ENCODE data around the gene PUM1. TPM values are rescaled to one million over a fixed set of nuclear protein-coding genes. Genes with fewer than 3 reads are reported as not detected.

Gene PUM1
- total RNA-seq, 2 experiments from 2014 or later: 112 to 113 TPM

DNA sequence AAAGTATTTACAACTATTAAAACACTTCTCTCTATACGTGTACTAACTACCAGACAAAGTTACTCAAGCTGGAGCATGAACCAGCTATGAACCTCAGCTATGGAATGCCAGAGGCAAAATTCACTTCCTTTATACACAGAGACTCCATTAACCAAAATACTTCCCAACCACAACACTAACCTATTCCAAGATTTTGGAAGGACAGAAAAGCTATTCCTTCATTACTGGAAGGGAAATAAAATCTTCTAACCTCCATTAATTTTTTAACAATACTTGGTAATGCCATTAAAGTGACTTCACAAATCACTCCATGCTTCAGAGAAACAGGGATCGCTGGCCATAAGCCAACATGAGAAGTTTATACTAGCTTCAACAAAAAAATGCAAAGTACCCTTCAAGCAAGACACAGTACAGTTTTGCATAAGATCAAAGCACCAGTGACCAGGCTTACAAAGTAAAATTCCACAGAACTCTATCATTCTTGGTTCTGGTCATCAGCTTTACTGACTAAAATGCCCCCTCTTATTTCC, 58.0 kb downstream of the PUM1 start:
- no peaks in the 10 kb centered on the region for H3K9me3 Mint-ChIP-seq (ENCODE audit: low read depth)
- peaks cover 44% of the 10 kb centered on the region for H3K36me3 Mint-ChIP-seq
- H3K4me1 Mint-ChIP-seq: peaks cover 56% of the 10 kb centered on the region
- DNase-seq (no peak), ATAC-seq (no peak)
- H3K4me3 Mint-ChIP-seq: no peak overlapping the region
- CTCF ChIA-PET: interaction anchor here (1.5 to 1.6 kb wide), 2 partner anchors 13 to 26 kb away, joined by 3 to 5 read pairs; no protein-coding TSS in a partner anchor
- H3K27ac Mint-ChIP-seq: peak overlapping the region; percentile 18
- no peaks in the 10 kb centered on the region for H3K27me3 Mint-ChIP-seq

DNA sequence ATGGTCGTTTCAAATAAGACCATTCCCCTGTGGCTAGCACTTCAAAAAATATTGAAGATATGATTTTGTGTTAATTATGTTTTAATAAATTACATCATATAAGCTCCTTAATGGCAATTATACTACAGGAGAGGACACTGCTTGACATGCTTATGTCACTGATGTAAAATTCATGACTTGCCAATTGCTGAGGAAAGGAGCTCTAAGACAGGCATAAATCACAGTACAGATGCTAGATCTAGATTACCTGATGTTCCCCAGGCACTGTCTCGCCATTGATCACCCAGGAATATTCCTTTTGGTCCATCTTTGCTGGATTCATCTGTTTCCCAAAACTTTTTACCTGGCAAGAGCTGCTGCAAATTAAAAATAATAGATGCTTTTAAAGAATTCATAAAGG, 58.8 kb downstream of the PUM1 start:
- H3K27ac Mint-ChIP-seq: no peak overlapping the region
- H3K9me3 Mint-ChIP-seq (ENCODE audit: low read depth): no peaks in the 10 kb centered on the region
- peaks cover 50% of the 10 kb centered on the region for H3K4me1 Mint-ChIP-seq
- DNase-seq: no peak
- H3K27me3 Mint-ChIP-seq: no peaks in the 10 kb centered on the region
- no peak for ATAC-seq
- CTCF ChIA-PET: interaction anchor here (1.4 to 1.6 kb wide), 3 partner anchors 12 to 205 kb away, joined by 3 to 5 read pairs (median 3); no protein-coding TSS in a partner anchor
- no peak overlapping the region for H3K4me3 Mint-ChIP-seq
- peaks cover 45% of the 10 kb centered on the region for H3K36me3 Mint-ChIP-seq

DNA sequence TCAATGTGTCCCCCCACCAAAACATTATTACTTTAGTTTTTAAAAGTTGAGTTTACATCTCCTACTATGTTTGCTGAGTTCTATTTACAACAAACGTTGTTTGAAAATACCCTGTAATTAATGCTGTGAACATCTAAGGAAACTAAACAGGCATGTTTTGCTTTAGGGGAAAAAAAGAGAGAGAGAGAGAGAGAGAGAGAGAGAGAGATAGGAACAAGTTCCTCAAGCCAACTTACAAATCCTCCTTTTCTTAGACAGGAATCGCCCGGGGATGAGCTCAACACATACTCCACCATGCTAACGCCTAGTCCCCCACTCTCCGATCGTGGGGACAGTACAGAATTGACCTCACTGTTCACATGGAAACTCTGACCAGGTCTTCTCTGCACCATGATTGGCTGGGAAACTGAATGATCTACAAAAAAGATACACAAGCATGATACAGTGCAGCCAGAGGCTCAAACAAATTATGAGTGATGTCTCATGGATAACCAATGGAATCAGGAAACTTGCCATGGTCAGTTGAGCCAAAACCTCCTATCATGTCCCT, 59.8 kb downstream of the PUM1 start:
- ATAC-seq: no peak
- H3K36me3 Mint-ChIP-seq: peaks cover 50% of the 10 kb centered on the region
- H3K4me3 Mint-ChIP-seq: no peak overlapping the region
- peaks cover 43% of the 10 kb centered on the region for H3K4me1 Mint-ChIP-seq
- H3K27ac Mint-ChIP-seq: no peak overlapping the region
- H3K27me3 Mint-ChIP-seq: no peaks in the 10 kb centered on the region
- no peak for DNase-seq
- H3K9me3 Mint-ChIP-seq (ENCODE audit: low read depth): no peaks in the 10 kb centered on the region
- CTCF ChIA-PET: interaction anchor here (1.4 kb wide), 1 partner anchor 204 kb away, joined by 3 read pairs; no protein-coding TSS in a partner anchor

DNA sequence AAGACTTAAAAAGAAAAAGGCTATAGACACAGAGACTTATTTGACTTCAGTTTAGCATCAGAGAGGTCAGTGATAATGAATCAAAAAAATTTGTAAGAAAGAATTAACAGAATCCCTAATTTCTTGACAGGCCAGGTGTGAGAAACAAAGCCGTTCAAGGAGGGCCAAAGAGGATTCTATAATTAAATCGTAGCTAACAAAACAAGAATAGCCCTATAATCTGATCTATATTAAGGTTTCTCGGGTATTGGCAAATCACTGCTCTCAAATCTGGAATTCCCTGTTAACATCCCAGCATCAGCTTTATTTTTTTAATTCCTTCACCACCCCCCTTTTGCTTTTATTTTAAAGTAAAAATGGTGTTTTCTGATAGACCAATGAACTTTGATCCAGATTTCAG, 60.3 kb downstream of the PUM1 start:
- Mint-ChIP-seq H3K9me3 (ENCODE audit: low read depth) (no peaks in the 10 kb centered on the region), H3K27ac (no peak overlapping the region), H3K27me3 (no peaks in the 10 kb centered on the region), H3K4me1 (peaks cover 39% of the 10 kb centered on the region), H3K36me3 (peaks cover 55% of the 10 kb centered on the region), H3K4me3 (no peak overlapping the region)
- ATAC-seq (no peak), DNase-seq (no peak)
- CTCF ChIA-PET: no interaction called here

DNA sequence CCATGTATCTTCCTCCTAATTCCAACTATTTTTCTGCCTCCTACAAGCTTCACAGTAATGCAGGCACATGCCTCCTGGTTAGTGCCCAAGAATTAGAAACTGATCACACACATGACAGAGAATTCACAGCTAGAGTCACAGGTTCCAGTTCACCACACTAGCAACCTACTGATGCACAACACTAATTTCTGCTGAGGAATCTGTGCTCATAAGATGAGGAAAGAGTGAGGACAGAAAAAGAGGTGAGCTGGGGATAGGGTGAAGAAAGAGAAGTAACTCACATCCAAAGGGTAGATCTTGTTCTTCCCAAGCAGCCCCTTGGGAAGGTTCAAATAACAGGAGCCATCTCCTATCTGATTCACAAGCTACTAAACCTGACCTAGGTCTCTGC, 61.3 kb downstream of the PUM1 start:
- peaks cover 33% of the 10 kb centered on the region for H3K4me1 Mint-ChIP-seq
- ATAC-seq (no peak), DNase-seq (no peak)
- no peak overlapping the region for H3K4me3 Mint-ChIP-seq
- CTCF ChIA-PET: no interaction called here
- peaks cover 59% of the 10 kb centered on the region for H3K36me3 Mint-ChIP-seq
- H3K27ac Mint-ChIP-seq: peak overlapping the region; percentile 55
- no peaks in the 10 kb centered on the region for H3K9me3 Mint-ChIP-seq (ENCODE audit: low read depth)
- H3K27me3 Mint-ChIP-seq: no peaks in the 10 kb centered on the region

DNA sequence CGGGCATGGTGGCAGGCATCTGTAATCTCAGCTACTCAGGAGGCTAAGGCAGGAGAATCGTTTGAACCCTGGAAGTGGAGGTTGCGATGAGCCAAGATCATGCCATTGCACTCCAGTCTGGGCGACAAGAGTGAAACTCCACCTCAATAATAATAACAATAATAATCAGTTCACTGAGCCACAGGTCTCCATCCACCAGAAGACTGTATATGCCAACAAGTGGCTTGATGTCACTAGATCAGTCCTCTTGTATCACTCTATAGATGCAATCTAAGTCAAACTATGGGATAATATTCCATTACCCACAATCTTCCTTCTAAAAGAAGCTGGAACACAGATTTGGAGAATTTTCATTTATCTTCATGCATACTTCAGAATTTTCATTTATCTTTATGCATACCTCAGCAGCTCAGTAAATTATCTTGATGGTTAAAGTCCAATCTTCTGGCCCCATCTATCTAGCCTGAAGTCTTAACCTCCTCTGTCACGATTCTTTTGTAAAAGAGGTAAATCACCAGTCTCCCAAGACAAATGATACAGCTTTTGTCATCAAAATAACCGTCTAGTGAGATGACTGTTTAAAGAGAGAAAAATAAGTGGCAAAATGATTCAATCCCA, 61.8 kb downstream of the PUM1 start:
- Mint-ChIP-seq H3K4me3 (no peak overlapping the region), H3K9me3 (ENCODE audit: low read depth) (no peaks in the 10 kb centered on the region), H3K4me1 (peaks cover 33% of the 10 kb centered on the region), H3K36me3 (peaks cover 61% of the 10 kb centered on the region), H3K27ac (no peak overlapping the region), H3K27me3 (no peaks in the 10 kb centered on the region)
- no peak for DNase-seq
- no peak for ATAC-seq
- CTCF ChIA-PET: no interaction called here

DNA sequence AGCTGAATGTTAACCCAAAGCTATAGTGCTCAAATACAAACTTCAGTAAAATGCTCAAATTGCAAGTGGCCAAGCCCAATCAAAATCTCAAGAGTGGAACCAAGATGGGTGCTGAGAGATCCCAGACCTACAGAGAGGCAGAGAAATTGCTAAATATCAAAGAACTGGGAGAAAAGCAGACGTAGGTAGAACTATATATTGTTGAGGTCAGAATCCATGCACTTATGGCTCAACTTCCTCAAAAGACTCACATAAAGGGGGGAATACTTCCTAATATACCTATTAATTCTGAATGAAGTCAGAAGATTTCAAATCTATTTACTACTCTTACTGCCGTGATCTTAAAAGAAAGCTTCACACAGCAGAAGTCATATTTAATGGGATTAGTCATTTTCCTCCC, 65.2 kb downstream of the PUM1 start:
- no peak for ATAC-seq
- CTCF ChIA-PET: no interaction called here
- Mint-ChIP-seq H3K27me3 (no peaks in the 10 kb centered on the region), H3K27ac (no peak overlapping the region), H3K9me3 (ENCODE audit: low read depth) (no peaks in the 10 kb centered on the region), H3K4me1 (peaks cover 36% of the 10 kb centered on the region), H3K4me3 (no peak overlapping the region), H3K36me3 (peaks cover 62% of the 10 kb centered on the region)
- no peak for DNase-seq

DNA sequence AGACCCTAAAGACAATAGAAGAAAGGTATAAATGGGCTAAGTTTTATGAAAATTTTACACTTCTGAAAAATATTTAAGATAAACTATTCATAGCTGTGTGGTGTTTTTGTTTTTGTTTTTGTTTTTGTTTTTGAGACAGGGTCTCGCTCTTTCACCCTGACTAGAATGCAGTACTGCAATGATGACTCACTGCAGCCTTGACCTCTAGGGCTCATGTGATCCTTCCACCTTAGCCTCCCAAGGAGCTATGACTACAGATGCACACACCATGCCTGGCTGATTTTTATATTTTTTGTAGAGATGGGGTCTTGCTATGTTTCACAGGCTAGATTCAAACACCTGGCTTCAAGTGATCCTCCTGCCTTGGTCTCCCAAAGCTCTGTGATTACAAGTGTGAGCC, 66.6 kb downstream of the PUM1 start:
- no peak for DNase-seq
- Mint-ChIP-seq H3K27me3 (no peaks in the 10 kb centered on the region), H3K4me1 (peaks cover 35% of the 10 kb centered on the region), H3K36me3 (peaks cover 57% of the 10 kb centered on the region), H3K4me3 (no peak overlapping the region), H3K9me3 (ENCODE audit: low read depth) (no peaks in the 10 kb centered on the region), H3K27ac (peak overlapping the region; percentile 56)
- ATAC-seq: no peak
- CTCF ChIA-PET: interaction anchor here (1.0 kb wide), 1 partner anchor 70 kb away, joined by 3 read pairs; no protein-coding TSS in a partner anchor

DNA sequence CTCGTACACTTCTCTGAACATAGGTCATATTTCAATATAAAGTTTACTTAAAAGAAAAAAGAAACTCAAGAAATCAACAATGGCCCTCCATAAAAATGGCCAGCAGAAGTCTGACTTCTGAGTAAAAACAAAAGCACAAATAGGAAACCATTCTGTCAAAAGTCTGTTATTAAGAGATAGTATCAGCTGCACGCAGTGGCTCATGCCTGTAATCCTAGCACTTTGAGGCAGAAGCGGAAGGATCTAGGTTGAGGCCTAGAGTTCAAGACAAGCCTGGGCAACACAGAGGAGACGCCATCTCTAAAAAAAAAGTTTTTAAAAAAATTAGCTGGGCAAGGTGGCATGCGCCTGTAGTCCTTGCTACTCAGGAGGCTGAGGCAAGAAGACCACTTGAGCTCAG, 67.3 kb downstream of the PUM1 start:
- no peaks in the 10 kb centered on the region for H3K27me3 Mint-ChIP-seq
- H3K4me3 Mint-ChIP-seq: no peak overlapping the region
- H3K4me1 Mint-ChIP-seq: peaks cover 36% of the 10 kb centered on the region
- CTCF ChIA-PET: interaction anchor here (1.0 kb wide), 1 partner anchor 69 kb away, joined by 3 read pairs; no protein-coding TSS in a partner anchor
- H3K36me3 Mint-ChIP-seq: peaks cover 56% of the 10 kb centered on the region
- no peaks in the 10 kb centered on the region for H3K9me3 Mint-ChIP-seq (ENCODE audit: low read depth)
- ATAC-seq (no peak), DNase-seq (no peak)
- H3K27ac Mint-ChIP-seq: peak overlapping the region; percentile 56

DNA sequence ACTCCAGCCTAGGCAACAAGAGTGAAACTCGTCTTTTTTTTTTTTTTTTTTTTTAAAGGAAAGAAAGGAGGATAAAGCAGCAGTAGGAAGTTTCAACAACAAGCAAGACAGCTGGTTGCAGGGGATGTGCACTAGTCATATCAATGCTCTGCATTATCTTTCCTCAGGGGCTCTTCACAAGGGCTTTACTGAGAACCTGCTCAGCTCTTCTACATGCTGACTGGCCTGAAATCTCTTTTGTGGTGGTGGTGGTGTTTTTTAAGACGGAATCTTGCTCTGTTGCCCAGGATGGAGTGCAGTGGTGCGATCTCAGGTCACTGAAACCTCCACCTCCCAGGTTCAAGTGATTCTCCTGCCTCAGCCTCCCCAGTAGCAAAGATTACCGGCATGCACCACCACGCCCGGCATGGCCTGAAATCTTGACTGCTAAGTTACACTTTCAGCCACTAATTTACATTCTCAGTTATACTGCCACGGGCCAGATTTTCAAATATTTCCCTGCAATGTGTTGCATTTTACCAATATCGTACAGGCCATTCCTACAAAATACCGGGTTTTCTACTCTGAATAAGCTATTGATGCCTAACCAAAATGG, 68.0 kb downstream of the PUM1 start:
- no peaks in the 10 kb centered on the region for H3K27me3 Mint-ChIP-seq
- ATAC-seq: no peak
- no peak for DNase-seq
- H3K36me3 Mint-ChIP-seq: peaks cover 57% of the 10 kb centered on the region
- H3K4me3 Mint-ChIP-seq: no peak overlapping the region
- H3K9me3 Mint-ChIP-seq (ENCODE audit: low read depth): no peaks in the 10 kb centered on the region
- CTCF ChIA-PET: interaction anchor here (0.7 to 0.8 kb wide), 2 partner anchors 14 to 1464 kb away, joined by 3 read pairs; no protein-coding TSS in a partner anchor
- no peak overlapping the region for H3K27ac Mint-ChIP-seq
- peaks cover 35% of the 10 kb centered on the region for H3K4me1 Mint-ChIP-seq

DNA sequence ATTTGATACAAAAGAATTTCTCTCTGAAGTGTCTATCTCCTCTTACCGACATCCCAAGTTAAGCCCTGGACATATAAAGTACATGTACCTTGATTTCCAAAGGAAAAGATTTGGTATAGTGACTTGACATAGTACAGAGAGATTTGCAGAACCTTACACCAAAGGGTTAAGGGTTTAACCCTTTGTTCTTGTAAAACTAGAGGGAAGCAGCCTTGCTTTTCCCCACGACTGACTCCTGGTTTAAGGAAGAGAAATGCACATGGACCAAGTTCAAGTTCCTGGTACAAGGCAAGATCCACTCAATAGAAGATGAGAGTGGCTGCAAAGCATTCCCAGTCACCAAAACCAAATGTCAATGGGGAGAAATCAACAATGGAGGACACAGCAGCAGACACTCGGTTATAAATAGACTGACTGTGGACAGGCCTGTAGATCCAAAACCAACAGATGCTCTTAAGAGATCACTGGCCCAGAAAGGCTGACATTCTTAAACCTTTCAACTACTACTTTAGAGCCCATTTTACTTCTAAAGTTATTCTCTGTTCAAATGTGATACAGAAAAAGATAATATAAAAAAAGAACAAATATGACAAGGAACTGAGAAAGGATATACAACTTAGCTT, 69.4 kb downstream of the PUM1 start:
- DNase-seq (no peak), ATAC-seq (no peak)
- no peak overlapping the region for H3K4me3 Mint-ChIP-seq
- no peaks in the 10 kb centered on the region for H3K9me3 Mint-ChIP-seq (ENCODE audit: low read depth)
- H3K4me1 Mint-ChIP-seq: peaks cover 35% of the 10 kb centered on the region
- no peaks in the 10 kb centered on the region for H3K27me3 Mint-ChIP-seq
- CTCF ChIA-PET: interaction anchor here (1.0 kb wide), 1 partner anchor 8 kb away, joined by 3 read pairs; no protein-coding TSS in a partner anchor
- H3K27ac Mint-ChIP-seq: no peak overlapping the region
- peaks cover 59% of the 10 kb centered on the region for H3K36me3 Mint-ChIP-seq

DNA sequence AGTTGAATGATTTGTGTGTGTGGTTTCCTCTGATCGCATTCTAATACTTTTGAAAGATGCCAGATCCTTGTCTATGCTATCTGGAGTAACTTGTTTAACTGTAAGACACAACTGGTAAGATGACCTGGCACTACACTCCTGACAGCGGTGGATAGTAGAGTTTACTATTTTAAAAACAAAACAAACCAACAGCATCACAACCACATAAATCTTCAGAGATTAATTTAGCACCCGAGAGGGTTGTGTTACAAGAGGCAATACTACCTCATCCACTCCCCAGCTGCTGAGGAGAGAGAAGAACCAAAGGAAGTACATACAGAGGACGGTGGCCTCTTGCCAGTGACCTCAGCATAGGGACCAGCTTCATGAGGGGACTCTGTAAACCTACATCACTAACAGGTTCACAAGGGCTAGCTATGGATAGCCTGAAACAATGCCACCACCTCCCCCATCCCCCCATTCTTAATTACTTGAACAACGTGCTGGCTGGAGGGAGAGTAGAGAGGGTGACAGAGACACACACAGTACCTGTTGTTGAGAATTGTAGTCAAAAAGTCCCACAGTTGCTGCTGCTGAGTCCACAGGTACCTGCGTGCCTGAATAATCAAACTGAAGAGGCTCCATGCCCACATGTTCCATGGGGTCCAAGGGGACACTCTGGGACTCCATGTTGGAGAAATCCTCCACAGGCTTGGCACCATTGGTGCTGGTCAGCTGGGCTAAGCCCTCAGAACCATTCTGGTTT, 73.5 kb downstream of the PUM1 start:
- CTCF ChIA-PET: no interaction called here
- H3K4me1 Mint-ChIP-seq: peaks cover 36% of the 10 kb centered on the region
- H3K27me3 Mint-ChIP-seq: no peaks in the 10 kb centered on the region
- no peak for ATAC-seq
- no peak for DNase-seq
- H3K9me3 Mint-ChIP-seq (ENCODE audit: low read depth): no peaks in the 10 kb centered on the region
- H3K36me3 Mint-ChIP-seq: peaks cover 64% of the 10 kb centered on the region
- no peak overlapping the region for H3K4me3 Mint-ChIP-seq
- H3K27ac Mint-ChIP-seq: no peak overlapping the region

DNA sequence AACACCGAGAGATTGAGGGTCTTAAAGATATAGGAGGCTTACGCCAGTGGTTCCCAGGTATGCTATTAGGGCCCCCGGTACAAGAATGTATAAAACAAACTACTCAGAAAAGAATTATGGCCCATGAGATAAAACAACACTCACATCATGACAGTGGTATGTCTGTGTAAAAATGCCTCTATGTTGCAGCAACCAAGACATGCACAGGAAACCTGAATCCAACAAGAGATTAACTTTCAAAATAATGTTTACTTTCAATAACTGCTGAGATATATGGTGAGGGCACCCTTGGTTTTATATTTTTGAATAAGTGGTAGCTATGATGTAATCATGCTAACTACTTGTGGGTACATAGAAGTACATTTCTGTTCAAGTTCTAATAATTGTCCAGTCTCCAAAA, 74.9 kb downstream of the PUM1 start:
- no peak for DNase-seq
- H3K36me3 Mint-ChIP-seq: peaks cover 59% of the 10 kb centered on the region
- no peaks in the 10 kb centered on the region for H3K9me3 Mint-ChIP-seq (ENCODE audit: low read depth)
- CTCF ChIA-PET: interaction anchor here (0.5 kb wide), 1 partner anchor 193 kb away, joined by 3 read pairs; no protein-coding TSS in a partner anchor
- no peak overlapping the region for H3K4me3 Mint-ChIP-seq
- H3K27me3 Mint-ChIP-seq: no peaks in the 10 kb centered on the region
- no peak overlapping the region for H3K27ac Mint-ChIP-seq
- no peak for ATAC-seq
- H3K4me1 Mint-ChIP-seq: peaks cover 33% of the 10 kb centered on the region
